HL-60 (cell line): Measurements from ENCODE around the gene PDHX.

Source experiments
- GABPA ChIP-seq: IDR thresholded peaks from 2 replicates; pipeline ENCODE4 v1.6.1; 2012; ENCODE audit warnings: low read depth
- POLR2AphosphoS5 ChIP-seq: IDR thresholded peaks from 2 replicates; pipeline ENCODE4 v1.6.1; 2012; ENCODE audit warnings: low read depth
- REST ChIP-seq: IDR thresholded peaks from 2 replicates; pipeline ENCODE4 v1.6.1; 2012; ENCODE audit warnings: low read depth; ENCODE audit not compliant: insufficient replicate concordance
- SPI1 ChIP-seq: IDR thresholded peaks from 2 replicates; pipeline ENCODE4 v1.6.1; 2012; ENCODE audit warnings: low read depth, mild to moderate bottlenecking, borderline replicate concordance
- TF ChIP-seq, protein P1 (sequence below): IDR thresholded peaks from one replicate; pipeline ENCODE4 v1.5.1; 2011; ENCODE audit warnings: low read length, control low read depth, inconsistent platforms; ENCODE audit not compliant: insufficient read depth

- TF ChIP-seq, protein P1, sequence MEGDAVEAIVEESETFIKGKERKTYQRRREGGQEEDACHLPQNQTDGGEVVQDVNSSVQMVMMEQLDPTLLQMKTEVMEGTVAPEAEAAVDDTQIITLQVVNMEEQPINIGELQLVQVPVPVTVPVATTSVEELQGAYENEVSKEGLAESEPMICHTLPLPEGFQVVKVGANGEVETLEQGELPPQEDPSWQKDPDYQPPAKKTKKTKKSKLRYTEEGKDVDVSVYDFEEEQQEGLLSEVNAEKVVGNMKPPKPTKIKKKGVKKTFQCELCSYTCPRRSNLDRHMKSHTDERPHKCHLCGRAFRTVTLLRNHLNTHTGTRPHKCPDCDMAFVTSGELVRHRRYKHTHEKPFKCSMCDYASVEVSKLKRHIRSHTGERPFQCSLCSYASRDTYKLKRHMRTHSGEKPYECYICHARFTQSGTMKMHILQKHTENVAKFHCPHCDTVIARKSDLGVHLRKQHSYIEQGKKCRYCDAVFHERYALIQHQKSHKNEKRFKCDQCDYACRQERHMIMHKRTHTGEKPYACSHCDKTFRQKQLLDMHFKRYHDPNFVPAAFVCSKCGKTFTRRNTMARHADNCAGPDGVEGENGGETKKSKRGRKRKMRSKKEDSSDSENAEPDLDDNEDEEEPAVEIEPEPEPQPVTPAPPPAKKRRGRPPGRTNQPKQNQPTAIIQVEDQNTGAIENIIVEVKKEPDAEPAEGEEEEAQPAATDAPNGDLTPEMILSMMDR: no peak
- no peak for TF ChIP-seq POLR2AphosphoS5
- no peak for TF ChIP-seq REST
- TF ChIP-seq GABPA: no peak
- TF ChIP-seq SPI1: no peak
Measured at GRCh38 chr11:34874202-34874601, 42.2 kb upstream of the PDHX start.
